ENCODE data around the gene EPHA10. TPM values are rescaled to one million over a fixed set of nuclear protein-coding genes. Genes with fewer than 3 reads are reported as not detected.

The EPHA10 gene
- total RNA-seq, 1 donor from 2014 or later, result 0.13 TPM

DNA sequence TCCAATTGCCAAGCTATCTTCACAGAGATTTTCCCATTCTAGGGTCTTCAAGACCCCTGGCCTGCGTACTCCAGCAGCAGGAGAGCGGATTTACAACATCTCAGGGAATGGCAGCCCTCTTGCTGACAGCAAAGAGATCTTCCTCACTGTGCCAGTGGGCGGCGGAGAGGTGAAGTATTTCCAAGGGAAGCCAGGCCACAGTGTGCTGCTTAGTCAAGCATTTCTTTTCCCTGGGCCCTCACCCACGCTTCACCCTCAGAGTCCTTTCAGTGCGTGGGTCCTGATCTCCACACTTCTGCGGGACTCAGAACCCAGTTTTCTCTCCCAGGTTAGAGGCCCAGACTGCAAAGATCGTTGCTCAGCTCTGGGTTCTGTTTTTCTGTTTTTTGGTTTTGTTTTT, 59.5 kb downstream of the EPHA10 start:
- Mint-ChIP-seq H3K27me3 (ENCODE audit: unreplicated experiment) (no peaks in the 10 kb centered on the region), H3K36me3 (ENCODE audit: low read depth, unreplicated experiment) (peaks cover 25% of the 10 kb centered on the region), H3K9me3 (ENCODE audit: unreplicated experiment) (no peaks in the 10 kb centered on the region), H3K27ac (ENCODE audit: unreplicated experiment) (no peak overlapping the region), H3K4me3 (ENCODE audit: unreplicated experiment) (no peak overlapping the region), H3K4me1 (ENCODE audit: unreplicated experiment) (no peaks in the 10 kb centered on the region)
- no peak for DNase-seq (ENCODE audit: low spot score)
- TF ChIP-seq CTCF (IDR thresholded peaks at IDR 0.05; ENCODE audit: unreplicated experiment), result no peak

GRCh38 chr1:37704966-37705365, 60.0 kb downstream of the EPHA10 start:
- H3K36me3 Mint-ChIP-seq (ENCODE audit: low read depth, unreplicated experiment), result peaks cover 25% of the 10 kb centered on the region
- no peaks in the 10 kb centered on the region for H3K27me3 Mint-ChIP-seq (ENCODE audit: unreplicated experiment)
- no peak for DNase-seq (ENCODE audit: low spot score)
- TF ChIP-seq CTCF (IDR thresholded peaks at IDR 0.05; ENCODE audit: unreplicated experiment), result no peak
- no peak overlapping the region for H3K4me3 Mint-ChIP-seq (ENCODE audit: unreplicated experiment)
- H3K4me1 Mint-ChIP-seq (ENCODE audit: unreplicated experiment), result no peaks in the 10 kb centered on the region
- H3K9me3 Mint-ChIP-seq (ENCODE audit: unreplicated experiment), result no peaks in the 10 kb centered on the region
- H3K27ac Mint-ChIP-seq (ENCODE audit: unreplicated experiment), result no peak overlapping the region

GRCh38 chr1:37703061-37703460, 61.9 kb downstream of the EPHA10 start:
- Mint-ChIP-seq H3K27ac (ENCODE audit: unreplicated experiment) (no peak overlapping the region), H3K4me1 (ENCODE audit: unreplicated experiment) (no peaks in the 10 kb centered on the region), H3K27me3 (ENCODE audit: unreplicated experiment) (no peaks in the 10 kb centered on the region), H3K36me3 (ENCODE audit: low read depth, unreplicated experiment) (peaks cover 21% of the 10 kb centered on the region), H3K4me3 (ENCODE audit: unreplicated experiment) (no peak overlapping the region), H3K9me3 (ENCODE audit: unreplicated experiment) (no peaks in the 10 kb centered on the region)
- TF ChIP-seq CTCF (IDR thresholded peaks at IDR 0.05; ENCODE audit: unreplicated experiment), result no peak
- no peak for DNase-seq (ENCODE audit: low spot score)

- H3K4me1 Mint-ChIP-seq (ENCODE audit: unreplicated experiment), result no peaks in the 10 kb centered on the region
- no peak for DNase-seq (ENCODE audit: low spot score)
- H3K9me3 Mint-ChIP-seq (ENCODE audit: unreplicated experiment), result no peaks in the 10 kb centered on the region
- no peak overlapping the region for H3K4me3 Mint-ChIP-seq (ENCODE audit: unreplicated experiment)
- TF ChIP-seq CTCF (IDR thresholded peaks at IDR 0.05; ENCODE audit: unreplicated experiment), result no peak
- H3K27ac Mint-ChIP-seq (ENCODE audit: unreplicated experiment), result peak overlapping the region; percentile 8
- no peaks in the 10 kb centered on the region for H3K27me3 Mint-ChIP-seq (ENCODE audit: unreplicated experiment)
- peaks cover 7% of the 10 kb centered on the region for H3K36me3 Mint-ChIP-seq (ENCODE audit: low read depth, unreplicated experiment)
Observed at GRCh38 chr1:37701051-37701450, 63.9 kb downstream of the EPHA10 start.

- H3K27me3 Mint-ChIP-seq (ENCODE audit: unreplicated experiment), result no peaks in the 10 kb centered on the region
- H3K4me3 Mint-ChIP-seq (ENCODE audit: unreplicated experiment), result peak overlapping the region; percentile 39
- H3K9me3 Mint-ChIP-seq (ENCODE audit: unreplicated experiment), result no peaks in the 10 kb centered on the region
- no peaks in the 10 kb centered on the region for H3K4me1 Mint-ChIP-seq (ENCODE audit: unreplicated experiment)
- TF ChIP-seq CTCF (IDR thresholded peaks at IDR 0.05; ENCODE audit: unreplicated experiment), result no peak
- H3K27ac Mint-ChIP-seq (ENCODE audit: unreplicated experiment), result no peak overlapping the region
- peaks cover 4% of the 10 kb centered on the region for H3K36me3 Mint-ChIP-seq (ENCODE audit: low read depth, unreplicated experiment)
- no peak for DNase-seq (ENCODE audit: low spot score)
Observed at GRCh38 chr1:37699147-37699546, 65.8 kb downstream of the EPHA10 start.
